Measurements from ENCODE around the gene DEPDC5.

DEPDC5 gene

GRCh38 chr22:31857247-31857646 lies 103.4 kb downstream of the DEPDC5 start:
- peak; percentile 93 for DNase-seq

GRCh38 chr22:31861226-31861840 lies 107.5 kb downstream of the DEPDC5 start:
- no peak for DNase-seq

- DNase-seq, result peak; percentile 71
These were observed 113.1 kb downstream of the DEPDC5 start for GRCh38 chr22:31866918-31867317.

GRCh38 chr22:31867386-31868153 lies 113.8 kb downstream of the DEPDC5 start:
- DNase-seq, result no peak

- no peak for DNase-seq
These were observed 115.9 kb downstream of the DEPDC5 start for GRCh38 chr22:31869739-31870138.

GRCh38 chr22:31870890-31871289 lies 117.1 kb downstream of the DEPDC5 start:
- no peak for DNase-seq

- DNase-seq, result no peak
These were observed 117.7 kb downstream of the DEPDC5 start for GRCh38 chr22:31871480-31871879.

- DNase-seq, result no peak
These were observed 118.4 kb downstream of the DEPDC5 start for GRCh38 chr22:31872209-31872608.

- DNase-seq, result no peak
These were observed 121.0 kb downstream of the DEPDC5 start for GRCh38 chr22:31874821-31875220.

GRCh38 chr22:31876156-31876920 lies 122.5 kb downstream of the DEPDC5 start:
- DNase-seq, result no peak

- DNase-seq, result no peak
These were observed 125.8 kb downstream of the DEPDC5 start for GRCh38 chr22:31879585-31879984.

GRCh38 chr22:31881200-31881599 lies 127.4 kb downstream of the DEPDC5 start:
- DNase-seq, result no peak

GRCh38 chr22:31881865-31882264 lies 128.0 kb downstream of the DEPDC5 start:
- DNase-seq, result no peak

- DNase-seq, result no peak
These were observed 129.2 kb downstream of the DEPDC5 start for GRCh38 chr22:31882971-31883370.

- DNase-seq, result no peak
These were observed 130.2 kb downstream of the DEPDC5 start for GRCh38 chr22:31883989-31884388.

- DNase-seq, result no peak
These were observed 137.7 kb downstream of the DEPDC5 start for GRCh38 chr22:31891366-31892079.

GRCh38 chr22:31892080-31892433 lies 138.2 kb downstream of the DEPDC5 start:
- DNase-seq, result no peak

- DNase-seq, result no peak
These were observed 139.6 kb downstream of the DEPDC5 start for GRCh38 chr22:31893460-31893859.

GRCh38 chr22:31895411-31896123 lies 141.7 kb downstream of the DEPDC5 start:
- no peak for DNase-seq

- DNase-seq, result no peak
These were observed 142.7 kb downstream of the DEPDC5 start for GRCh38 chr22:31896472-31896871.

- no peak for DNase-seq
These were observed 144.3 kb downstream of the DEPDC5 start for GRCh38 chr22:31897842-31898805.

Measured in NCI-H2171 (cell line).